ENCODE results near the gene TCTN1. TPM values are rescaled to one million over a fixed set of nuclear protein-coding genes. Genes with fewer than 3 reads are reported as not detected.

TCTN1 gene
- total and polyA plus RNA-seq, 2 of the 13 experiments (the other 11 are each of a cell fraction or from before 2014, with no cell fraction given), result 13.6 to 16.0 TPM

DNA sequence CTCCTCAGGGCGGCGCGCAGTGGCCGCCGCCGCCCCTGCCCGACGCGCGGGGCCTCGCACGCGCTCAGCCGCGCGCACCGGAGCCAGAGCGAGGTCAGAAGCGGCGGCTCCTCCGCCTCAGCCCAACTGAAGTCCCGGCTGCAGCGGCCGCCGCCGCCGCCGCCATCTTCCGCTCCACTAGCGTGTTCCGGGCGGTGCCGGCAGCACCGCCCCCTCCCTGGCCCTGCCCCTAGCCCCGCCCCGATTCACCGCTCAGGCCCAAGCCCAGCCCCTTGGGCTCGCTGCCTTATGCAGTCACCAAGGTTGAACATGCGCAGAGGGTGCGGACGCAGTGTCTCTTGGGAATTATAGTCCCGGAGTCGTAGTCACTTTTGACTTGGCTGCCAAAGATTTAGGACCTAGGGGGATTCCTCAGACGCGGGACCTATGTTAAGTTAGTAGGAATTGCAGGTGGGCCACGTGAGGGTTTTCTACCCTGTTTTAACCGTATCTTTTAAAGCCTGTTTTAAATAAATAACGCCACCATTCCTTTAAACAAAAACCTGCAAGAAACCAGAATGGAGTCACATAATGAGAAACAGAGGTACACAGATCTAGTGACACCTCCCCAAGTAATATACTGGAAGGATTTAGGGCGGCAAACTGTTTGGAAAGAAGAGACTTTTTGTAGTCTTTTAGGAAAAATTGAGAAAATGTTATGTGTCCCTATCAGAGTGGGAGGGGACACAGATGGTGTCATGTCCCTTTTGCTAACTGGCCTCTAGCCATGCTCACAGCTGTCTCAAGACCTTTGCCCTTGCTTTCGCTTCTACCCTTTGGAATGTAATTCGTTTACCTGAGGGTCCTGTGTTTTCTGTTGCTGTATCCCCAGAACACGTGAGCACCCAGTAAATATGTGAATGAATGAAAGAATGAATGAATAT is 30.5 kb upstream of the TCTN1 start, which contains the start of gene PPTC7 (continued):
- TF ChIP-seq ZNF274 (CRISPR knock-in tag; IDR thresholded peaks at IDR 0.05) (no peak), CC2D1A (CRISPR knock-in tag; IDR thresholded peaks at IDR 0.05) (no peak), SALL2 (CRISPR knock-in tag; IDR thresholded peaks at IDR 0.05) (0 out of 2 replicates have a peak, but pooled peaks have one; percentile 40), NFE2L1 (CRISPR knock-in tag; IDR thresholded peaks at IDR 0.05; ENCODE audit: borderline replicate concordance) (no peak), ZNF121 (CRISPR knock-in tag; IDR thresholded peaks at IDR 0.05) (no peak), PCBP1 (IDR thresholded peaks at IDR 0.05; ENCODE audit: borderline replicate concordance, low read depth, low read length) (no peak), HES4 (CRISPR knock-in tag; IDR thresholded peaks at IDR 0.05; ENCODE audit: borderline replicate concordance) (no peak), ZNF280D (CRISPR knock-in tag; IDR thresholded peaks at IDR 0.05) (no peak), SIN3A (IDR thresholded peaks at IDR 0.05; ENCODE audit: borderline replicate concordance, low read depth, low read length) (peak; percentile 80; the same call in 1 of the 2 replicates), ZNF768 (CRISPR knock-in tag; IDR thresholded peaks at IDR 0.05) (no peak), ZNF770 (CRISPR knock-in tag; IDR thresholded peaks at IDR 0.05) (0 out of 2 replicates have a peak, but pooled peaks have one; percentile 1), ZFY (CRISPR knock-in tag; IDR thresholded peaks at IDR 0.05) (peak; percentile 5; the same call in 1 of the 2 replicates)
- TF ChIP-seq, protein P1, sequence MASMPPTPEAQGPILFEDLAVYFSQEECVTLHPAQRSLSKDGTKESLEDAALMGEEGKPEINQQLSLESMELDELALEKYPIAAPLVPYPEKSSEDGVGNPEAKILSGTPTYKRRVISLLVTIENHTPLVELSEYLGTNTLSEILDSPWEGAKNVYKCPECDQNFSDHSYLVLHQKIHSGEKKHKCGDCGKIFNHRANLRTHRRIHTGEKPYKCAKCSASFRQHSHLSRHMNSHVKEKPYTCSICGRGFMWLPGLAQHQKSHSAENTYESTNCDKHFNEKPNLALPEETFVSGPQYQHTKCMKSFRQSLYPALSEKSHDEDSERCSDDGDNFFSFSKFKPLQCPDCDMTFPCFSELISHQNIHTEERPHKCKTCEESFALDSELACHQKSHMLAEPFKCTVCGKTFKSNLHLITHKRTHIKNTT (CRISPR knock-in tag; IDR thresholded peaks at IDR 0.05), result no peak
- TF ChIP-seq, protein P2, sequence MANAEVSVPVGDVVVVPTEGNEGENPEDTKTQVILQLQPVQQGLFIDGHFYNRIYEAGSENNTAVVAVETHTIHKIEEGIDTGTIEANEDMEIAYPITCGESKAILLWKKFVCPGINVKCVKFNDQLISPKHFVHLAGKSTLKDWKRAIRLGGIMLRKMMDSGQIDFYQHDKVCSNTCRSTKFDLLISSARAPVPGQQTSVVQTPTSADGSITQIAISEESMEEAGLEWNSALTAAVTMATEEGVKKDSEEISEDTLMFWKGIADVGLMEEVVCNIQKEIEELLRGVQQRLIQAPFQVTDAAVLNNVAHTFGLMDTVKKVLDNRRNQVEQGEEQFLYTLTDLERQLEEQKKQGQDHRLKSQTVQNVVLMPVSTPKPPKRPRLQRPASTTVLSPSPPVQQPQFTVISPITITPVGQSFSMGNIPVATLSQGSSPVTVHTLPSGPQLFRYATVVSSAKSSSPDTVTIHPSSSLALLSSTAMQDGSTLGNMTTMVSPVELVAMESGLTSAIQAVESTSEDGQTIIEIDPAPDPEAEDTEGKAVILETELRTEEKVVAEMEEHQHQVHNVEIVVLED (CRISPR knock-in tag; IDR thresholded peaks at IDR 0.05; ENCODE audit: borderline replicate concordance), result no peak
